GM21717 (cell line): ENCODE data around the gene MIPOL1.
"Not testable (repeated sequence)": the region's sequence is repeated elsewhere in the genome, so short reads cannot be mapped to it uniquely, and the experiment has no call there.

ENCODE experiments used
- ATAC-seq: cut with Tn5 transposase; IDR thresholded peaks from one replicate; pipeline ENCODE4 v1.9.1; 2021; ENCODE audit warnings: mild to moderate bottlenecking, moderate library complexity; ENCODE audit not compliant: unreplicated experiment

The MIPOL1 gene

GRCh38 chr14:37230551-37231194 is 32.9 kb downstream of the MIPOL1 start:
- ATAC-seq = peak; percentile 50

- ATAC-seq = no peak
Measured at GRCh38 chr14:37232907-37233481, 35.3 kb downstream of the MIPOL1 start.

- ATAC-seq = no peak
Measured at GRCh38 chr14:37234222-37234621, 36.5 kb downstream of the MIPOL1 start.

- not testable (repeated sequence) for ATAC-seq
Measured at GRCh38 chr14:37236044-37236443, 38.3 kb downstream of the MIPOL1 start.

- ATAC-seq = no peak
Measured at GRCh38 chr14:37237094-37237493, 39.4 kb downstream of the MIPOL1 start.

- ATAC-seq = no peak
Measured at GRCh38 chr14:37237735-37238200, 40.0 kb downstream of the MIPOL1 start.

GRCh38 chr14:37241198-37241597 is 43.5 kb downstream of the MIPOL1 start:
- no peak for ATAC-seq

- no peak for ATAC-seq
Measured at GRCh38 chr14:37246427-37246829, 48.7 kb downstream of the MIPOL1 start.

GRCh38 chr14:37247791-37248461 is 50.2 kb downstream of the MIPOL1 start:
- ATAC-seq = no peak

GRCh38 chr14:37251775-37252174 is 54.0 kb downstream of the MIPOL1 start:
- ATAC-seq = no peak

- no peak for ATAC-seq
Measured at GRCh38 chr14:37252434-37252833, 54.7 kb downstream of the MIPOL1 start.

- no peak for ATAC-seq
Measured at GRCh38 chr14:37253905-37254304, 56.2 kb downstream of the MIPOL1 start.

- ATAC-seq = no peak
Measured at GRCh38 chr14:37254411-37254947, 56.7 kb downstream of the MIPOL1 start.

GRCh38 chr14:37257501-37258070 is 59.8 kb downstream of the MIPOL1 start:
- ATAC-seq = no peak

GRCh38 chr14:37262649-37263048 is 64.9 kb downstream of the MIPOL1 start:
- no peak for ATAC-seq

GRCh38 chr14:37263656-37264236 is 66.0 kb downstream of the MIPOL1 start:
- no peak for ATAC-seq

- no peak for ATAC-seq
Measured at GRCh38 chr14:37268788-37269187, 71.1 kb downstream of the MIPOL1 start.

GRCh38 chr14:37270629-37271028 is 72.9 kb downstream of the MIPOL1 start:
- ATAC-seq = no peak

GRCh38 chr14:37272569-37272968 is 74.8 kb downstream of the MIPOL1 start:
- no peak for ATAC-seq

- ATAC-seq = no peak
Measured at GRCh38 chr14:37274652-37275051, 76.9 kb downstream of the MIPOL1 start.

GRCh38 chr14:37275963-37276362 is 78.2 kb downstream of the MIPOL1 start:
- ATAC-seq = no peak
